Measurements from ENCODE around the gene TBX5.

- TF ChIP-seq CTCF (IDR thresholded peaks at IDR 0.05; ENCODE audit: low read depth, low read length, poor library complexity, severe bottlenecking) (no peak), EZH2phosphoT487 (IDR thresholded peaks at IDR 0.05; ENCODE audit: borderline replicate concordance, low read length) (no peak)
Observed at GRCh38 chr12:114403690-114404066, 2.3 kb downstream of the TBX5 start.

Data from DOHH2 (cell line).